DOHH2 (cell line): ENCODE results near the gene UMPS.

Experiments
- H3F3A ChIP-seq: fragments of 200-600 bp; sonication (generic), shearing (Covaris generic); 2 replicates; pipeline ENCODE4 v1.6.0; 2016; ENCODE audit warnings: antibody characterized with exemption, mild to moderate bottlenecking; ENCODE audit not compliant: control insufficient read depth, insufficient read depth
- H3K27ac ChIP-seq: fragments of 200-600 bp; sonication (generic); 2 replicates; pipeline ENCODE4 v1.5.1; 2014; ENCODE audit warnings: low read depth, mild to moderate bottlenecking, low read length, moderate library complexity
- H3K27me3 ChIP-seq: fragments of 200-600 bp; sonication (generic); 2 replicates; pipeline ENCODE4 v1.6.1; 2014; ENCODE audit warnings: mild to moderate bottlenecking, low read length, mixed read lengths; ENCODE audit not compliant: control insufficient read depth
- H3K36me3 ChIP-seq: fragments of 200-600 bp; sonication (generic); 2 replicates; pipeline ENCODE4 v1.6.1; 2014; ENCODE audit warnings: mild to moderate bottlenecking, low read length, moderate library complexity, mixed read lengths; ENCODE audit not compliant: control insufficient read depth
- H3K4me1 ChIP-seq: fragments of 200-600 bp; sonication (generic); 2 replicates; pipeline ENCODE4 v1.6.1; 2014; ENCODE audit warnings: mild to moderate bottlenecking, low read length, mixed read lengths; ENCODE audit not compliant: control insufficient read depth
- H3K4me2 ChIP-seq: fragments of 200-600 bp; sonication (generic); 2 replicates; pipeline ENCODE4 v1.6.0; 2014; ENCODE audit warnings: mild to moderate bottlenecking, low read length, moderate library complexity
- H3K4me3 ChIP-seq: fragments of 200-600 bp; sonication (generic); 2 replicates; pipeline ENCODE4 v1.5.1; 2014; ENCODE audit warnings: mild to moderate bottlenecking, low read length, mixed read lengths
- H3K79me2 ChIP-seq: fragments of 200-600 bp; sonication (generic); 2 replicates; pipeline ENCODE4 v1.6.1; 2014; ENCODE audit warnings: mild to moderate bottlenecking, low read length, mixed read lengths; ENCODE audit not compliant: control insufficient read depth
- H3K9me2 ChIP-seq: fragments of 200-600 bp; sonication (generic); replicated peaks from 2 replicates; pipeline ENCODE4 v1.6.1; 2014; ENCODE audit warnings: mild to moderate bottlenecking, low read length, mixed read lengths; ENCODE audit not compliant: control insufficient read depth
- H3K9me3 ChIP-seq: fragments of 200-600 bp; sonication (generic); 2 replicates; pipeline ENCODE4 v1.6.1; 2014; ENCODE audit warnings: antibody characterized with exemption, low read length, mixed read lengths; ENCODE audit not compliant: control insufficient read depth, insufficient read depth
- H4K20me1 ChIP-seq: fragments of 200-600 bp; sonication (generic); 2 replicates; pipeline ENCODE4 v1.6.0; 2014; ENCODE audit warnings: low read depth, mild to moderate bottlenecking, antibody characterized with exemption, low read length, moderate library complexity; ENCODE audit not compliant: control insufficient read depth, insufficient read depth
- EZH2phosphoT487 ChIP-seq: fragments of 200-600 bp; sonication (generic); IDR thresholded peaks from 2 replicates; pipeline ENCODE4 v1.6.1; 2017; ENCODE audit warnings: borderline replicate concordance, mild to moderate bottlenecking, antibody characterized with exemption, low read length, moderate library complexity, mixed read lengths
- TF ChIP-seq, protein P1 (sequence below): fragments of 200-600 bp; sonication (generic); IDR thresholded peaks from one replicate; pipeline ENCODE4 v1.5.1; 2014; ENCODE audit warnings: antibody characterized with exemption, mild to moderate bottlenecking, low read depth, low read length; ENCODE audit not compliant: poor library complexity, severe bottlenecking

UMPS gene

GRCh38 chr3:124771083-124771445 is 40.8 kb downstream of the UMPS start:
- Histone ChIP-seq H3K27me3 (peaks cover 13% of the 10 kb centered on the region), H3K4me1 (no peaks in the 10 kb centered on the region), H3K4me2 (no peak overlapping the region), H3K4me3 (no peak overlapping the region), H4K20me1 (no peaks in the 10 kb centered on the region), H3K36me3 (no peaks in the 10 kb centered on the region), H3K9me2 (no peaks in the 10 kb centered on the region), H3F3A (no peaks in the 10 kb centered on the region), H3K9me3 (no peaks in the 10 kb centered on the region), H3K79me2 (no peaks in the 10 kb centered on the region), H3K27ac (no peak overlapping the region)
- TF ChIP-seq, protein P1, sequence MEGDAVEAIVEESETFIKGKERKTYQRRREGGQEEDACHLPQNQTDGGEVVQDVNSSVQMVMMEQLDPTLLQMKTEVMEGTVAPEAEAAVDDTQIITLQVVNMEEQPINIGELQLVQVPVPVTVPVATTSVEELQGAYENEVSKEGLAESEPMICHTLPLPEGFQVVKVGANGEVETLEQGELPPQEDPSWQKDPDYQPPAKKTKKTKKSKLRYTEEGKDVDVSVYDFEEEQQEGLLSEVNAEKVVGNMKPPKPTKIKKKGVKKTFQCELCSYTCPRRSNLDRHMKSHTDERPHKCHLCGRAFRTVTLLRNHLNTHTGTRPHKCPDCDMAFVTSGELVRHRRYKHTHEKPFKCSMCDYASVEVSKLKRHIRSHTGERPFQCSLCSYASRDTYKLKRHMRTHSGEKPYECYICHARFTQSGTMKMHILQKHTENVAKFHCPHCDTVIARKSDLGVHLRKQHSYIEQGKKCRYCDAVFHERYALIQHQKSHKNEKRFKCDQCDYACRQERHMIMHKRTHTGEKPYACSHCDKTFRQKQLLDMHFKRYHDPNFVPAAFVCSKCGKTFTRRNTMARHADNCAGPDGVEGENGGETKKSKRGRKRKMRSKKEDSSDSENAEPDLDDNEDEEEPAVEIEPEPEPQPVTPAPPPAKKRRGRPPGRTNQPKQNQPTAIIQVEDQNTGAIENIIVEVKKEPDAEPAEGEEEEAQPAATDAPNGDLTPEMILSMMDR = no peak
- TF ChIP-seq EZH2phosphoT487 = no peak

DNA sequence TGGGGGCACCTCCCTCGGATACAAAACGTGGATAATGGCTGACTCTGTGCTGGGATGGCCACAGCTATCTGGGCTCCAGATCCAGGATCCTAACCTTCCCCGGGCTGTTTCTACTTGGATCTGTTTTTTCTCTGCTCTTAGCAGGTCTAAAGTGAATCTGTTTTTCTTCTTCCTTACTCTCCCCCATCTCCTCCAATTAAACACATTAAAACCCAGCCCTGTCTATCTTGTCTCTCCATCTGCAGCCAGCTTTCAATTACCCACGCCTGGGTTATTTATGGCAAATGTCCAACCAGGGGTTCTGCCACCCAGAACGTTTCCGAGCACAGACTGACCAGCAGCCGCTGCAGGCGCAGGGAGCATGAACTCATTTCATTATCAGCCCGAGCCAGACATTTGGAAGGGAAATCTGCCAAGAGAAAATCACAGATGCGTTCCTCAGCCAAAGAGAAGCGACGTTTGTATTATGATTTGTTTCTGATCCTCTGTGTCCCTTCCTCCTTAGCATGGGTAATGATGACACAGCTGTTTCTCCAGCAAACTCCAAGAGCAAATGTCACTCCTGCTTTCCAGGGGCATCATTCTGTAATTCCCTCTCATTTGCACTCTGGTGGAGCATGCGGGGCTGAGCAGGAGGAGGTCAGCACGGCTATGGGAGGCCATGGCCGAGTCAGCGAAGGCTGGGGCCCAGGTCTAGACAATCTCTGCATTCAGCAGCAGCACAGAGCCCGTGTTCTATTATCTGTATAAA is 42.0 kb downstream of the UMPS start:
- no peak overlapping the region for H3K4me2 ChIP-seq
- no peaks in the 10 kb centered on the region for H3K9me3 ChIP-seq
- no peaks in the 10 kb centered on the region for H3K79me2 ChIP-seq
- TF ChIP-seq, protein P1 = no peak
- no peak for TF ChIP-seq EZH2phosphoT487
- no peaks in the 10 kb centered on the region for H3K36me3 ChIP-seq
- no peak overlapping the region for H3K4me3 ChIP-seq
- no peaks in the 10 kb centered on the region for H3F3A ChIP-seq
- H3K27ac ChIP-seq = no peak overlapping the region
- H3K9me2 ChIP-seq = no peaks in the 10 kb centered on the region
- no peaks in the 10 kb centered on the region for H4K20me1 ChIP-seq
- no peaks in the 10 kb centered on the region for H3K4me1 ChIP-seq
- peaks cover 18% of the 10 kb centered on the region for H3K27me3 ChIP-seq

GRCh38 chr3:124773351-124774326 is 43.4 kb downstream of the UMPS start:
- no peak for TF ChIP-seq EZH2phosphoT487
- TF ChIP-seq, protein P1 = no peak
- Histone ChIP-seq H3K9me2 (no peaks in the 10 kb centered on the region), H3K4me1 (no peaks in the 10 kb centered on the region), H4K20me1 (no peaks in the 10 kb centered on the region), H3K4me2 (no peak overlapping the region), H3K9me3 (no peaks in the 10 kb centered on the region), H3K27ac (no peak overlapping the region), H3K79me2 (no peaks in the 10 kb centered on the region), H3K36me3 (no peaks in the 10 kb centered on the region), H3F3A (no peaks in the 10 kb centered on the region), H3K27me3 (peaks cover 21% of the 10 kb centered on the region), H3K4me3 (no peak overlapping the region)
